Stimulated activated CD4-positive, alpha-beta T cell treated with anti-CD3 and anti-CD28 coated beads, Interleukin-1b, Interleukin-23, amount 100 ng/mL, for 4 hours (primary cell): ENCODE measurements around the gene CCL13.
"Not testable (repeated sequence)": the region's sequence is repeated elsewhere in the genome, so short reads cannot be mapped to it uniquely, and the experiment has no call there.

Experiments
- DNase-seq, 2 donors: peaks; one replicate each; pipeline ENCODE4 v3.0.0-alpha.2; 2020; ENCODE audit warnings: low read depth in 2 of 2

Gene CCL13

DNA sequence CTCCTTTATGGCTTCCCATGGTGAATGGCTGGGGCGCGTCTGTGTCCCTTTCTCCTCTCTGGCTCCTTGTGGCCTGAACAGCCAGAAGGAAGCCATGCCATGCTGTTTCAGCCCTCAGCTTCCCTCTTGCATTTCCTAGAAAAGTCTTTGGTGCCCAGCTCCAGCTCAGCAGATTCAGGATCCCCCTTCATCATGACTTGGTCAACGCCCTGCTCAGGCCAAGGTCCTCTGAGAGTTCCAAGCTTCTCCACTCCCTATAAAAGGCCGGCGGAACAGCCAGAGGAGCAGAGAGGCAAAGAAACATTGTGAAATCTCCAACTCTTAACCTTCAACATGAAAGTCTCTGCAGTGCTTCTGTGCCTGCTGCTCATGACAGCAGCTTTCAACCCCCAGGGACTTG lies at the start of gene CCL13:
Gene CCL13, plus strand, starts transcription at position 287 of the 400 bp plus-strand sequence. Its CDS starts 47 bp downstream, at position 334.
- no peak for DNase-seq

DNA sequence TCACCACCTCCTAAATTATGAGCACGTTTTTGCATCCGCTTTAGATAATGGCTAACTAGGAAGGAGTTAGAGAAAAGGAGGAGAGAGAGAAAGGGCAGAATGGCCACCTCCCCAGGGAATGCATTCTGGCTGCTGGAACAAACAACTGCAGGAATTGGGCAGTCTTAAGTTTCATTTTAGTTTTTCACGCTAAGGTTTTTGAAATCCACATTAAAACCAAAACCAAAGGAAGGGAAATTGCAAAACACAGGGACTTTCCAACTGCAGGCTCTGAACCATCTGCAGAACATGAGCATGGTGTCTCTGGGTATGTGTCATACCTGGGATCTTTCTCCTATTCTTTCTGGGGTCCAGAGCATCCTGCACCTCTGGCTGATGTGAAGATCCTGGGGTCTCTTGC lies 49.2 kb upstream of the CCL13 start:
- DNase-seq = no peak

DNA sequence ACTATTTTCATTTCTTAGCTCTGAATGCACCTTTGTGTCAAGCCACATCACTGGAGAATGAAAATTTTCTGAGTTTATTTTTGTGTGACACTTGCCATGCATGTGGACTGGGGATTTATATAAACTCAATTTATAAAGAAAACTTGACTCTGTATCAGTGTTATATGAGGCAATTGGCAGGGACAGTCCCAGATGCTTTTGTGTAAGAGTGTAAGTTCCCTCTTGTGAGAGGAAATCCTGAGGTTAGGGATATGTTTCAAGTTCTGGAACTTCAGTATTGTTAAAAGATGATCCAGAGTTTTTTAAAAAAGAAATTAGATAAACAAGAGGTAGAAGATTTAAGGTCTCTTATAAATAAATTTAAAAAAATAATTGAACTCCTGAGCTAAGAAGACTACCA lies 47.9 kb upstream of the CCL13 start:
- no peak for DNase-seq

DNA sequence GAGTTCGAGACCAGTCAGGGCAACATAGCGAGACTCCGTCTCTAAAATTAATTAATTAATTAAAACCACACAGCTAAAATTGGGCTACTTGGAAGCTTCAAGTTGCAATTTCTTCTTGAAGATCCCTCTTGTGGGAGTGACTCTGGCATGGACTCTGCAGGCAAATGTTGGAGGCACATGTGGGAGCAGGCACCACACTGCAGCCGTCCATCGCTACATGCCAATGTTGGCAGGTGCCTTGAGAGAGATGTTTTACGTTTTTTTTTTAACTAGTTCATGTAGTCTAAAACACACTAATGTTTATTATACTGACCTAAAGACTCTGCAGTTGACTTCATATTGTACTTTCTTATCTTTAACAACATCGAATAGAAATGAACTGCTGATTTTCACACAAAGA lies 45.0 kb upstream of the CCL13 start:
- no peak for DNase-seq

DNA sequence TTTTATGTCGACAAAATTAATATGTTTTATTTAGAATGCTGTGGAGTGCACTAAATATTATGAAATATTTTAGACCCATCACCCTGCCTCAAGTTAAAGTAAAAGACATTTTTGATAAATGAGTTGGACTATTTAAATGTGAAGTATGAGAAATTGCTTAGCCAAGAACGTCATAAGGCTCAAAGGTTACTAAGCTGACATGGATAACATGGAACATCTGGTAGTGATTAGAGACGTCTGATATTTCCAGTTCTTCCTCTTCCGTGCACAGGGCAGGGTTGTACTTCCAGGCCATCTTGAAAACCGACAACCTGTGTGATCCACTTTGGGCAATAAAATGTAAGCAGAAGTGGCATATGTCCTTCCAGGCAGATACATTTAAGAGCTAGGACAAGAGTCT lies 44.2 kb upstream of the CCL13 start:
- no peak for DNase-seq

DNA sequence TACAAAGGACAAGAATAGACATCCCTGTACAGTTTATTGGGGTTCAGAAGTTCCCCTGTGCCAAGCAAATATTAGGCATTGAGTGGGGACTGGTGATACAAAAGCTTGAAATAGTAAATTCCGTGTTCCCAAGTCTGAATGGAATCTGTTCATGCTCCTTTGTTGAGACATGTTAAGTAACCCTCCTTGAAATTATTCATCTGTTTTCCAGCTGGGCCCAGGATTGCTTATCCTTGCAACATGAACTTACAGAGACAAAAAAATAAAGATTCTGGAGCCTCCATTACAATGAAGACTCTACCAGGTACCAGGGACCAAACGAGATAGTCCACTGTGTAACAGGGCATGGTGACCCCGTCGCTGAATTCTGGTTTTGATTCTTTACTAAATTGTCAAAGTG lies 43.1 kb upstream of the CCL13 start:
- no peak for DNase-seq

DNA sequence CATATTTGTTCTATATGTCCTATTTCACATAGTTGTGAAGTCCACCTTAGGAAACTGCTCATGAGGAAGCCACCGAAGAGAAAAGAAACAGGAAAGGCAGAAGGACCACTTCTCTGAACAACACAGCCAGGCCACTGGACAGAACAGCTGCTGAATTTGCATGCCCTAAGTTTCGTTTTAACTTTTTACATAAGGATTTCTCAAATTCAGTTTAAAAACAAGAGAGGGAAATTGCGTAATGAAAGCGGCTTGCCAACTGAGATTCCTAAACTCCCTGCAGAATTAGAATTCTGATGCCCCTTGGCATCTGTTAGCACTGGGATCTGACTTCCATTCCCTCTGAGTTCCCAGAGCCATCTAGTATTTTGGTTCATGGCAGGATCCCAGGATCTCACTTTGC lies 42.0 kb upstream of the CCL13 start:
- no peak for DNase-seq

DNA sequence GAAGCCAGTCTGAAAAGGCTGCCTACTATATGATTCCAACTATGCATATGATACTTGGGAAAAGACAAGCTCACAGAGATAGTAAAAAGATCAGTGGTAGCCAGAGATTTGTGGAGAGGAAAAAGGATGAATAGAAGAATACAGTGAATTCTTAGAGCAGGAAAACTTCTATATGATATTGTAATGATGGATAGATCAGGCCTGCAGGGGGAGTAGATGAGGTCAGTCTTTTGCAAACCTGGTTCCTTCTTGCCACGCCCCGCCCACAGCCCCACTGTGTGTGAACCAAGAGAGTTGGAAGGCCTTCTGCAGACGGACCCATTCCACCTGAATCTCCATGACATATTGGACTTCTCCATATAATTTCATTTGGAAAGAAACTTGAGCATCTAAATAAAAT lies 37.8 kb upstream of the CCL13 start:
- no peak for DNase-seq

DNA sequence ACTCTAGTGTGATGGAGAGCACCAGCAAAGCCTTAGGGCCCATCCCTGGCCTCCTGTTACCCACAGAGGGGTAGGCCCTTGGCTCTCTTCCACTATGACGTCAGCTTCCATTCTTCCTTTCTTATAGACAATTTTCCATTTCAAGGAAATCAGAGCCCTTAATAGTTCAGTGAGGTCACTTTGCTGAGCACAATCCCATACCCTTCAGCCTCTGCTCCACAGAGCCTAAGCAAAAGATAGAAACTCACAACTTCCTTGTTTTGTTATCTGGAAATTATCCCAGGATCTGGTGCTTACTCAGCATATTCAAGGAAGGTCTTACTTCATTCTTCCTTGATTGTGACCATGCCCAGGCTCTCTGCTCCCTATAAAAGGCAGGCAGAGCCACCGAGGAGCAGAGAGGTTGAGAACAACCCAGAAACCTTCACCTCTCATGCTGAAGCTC lies 37.2 kb upstream of the CCL13 start, which contains the start of gene CCL8:
Gene CCL8, plus strand, starts transcription at position 397 of the 445 bp plus-strand sequence. CDS start 67 bp downstream, outside the sequence.
- no peak for DNase-seq

DNA sequence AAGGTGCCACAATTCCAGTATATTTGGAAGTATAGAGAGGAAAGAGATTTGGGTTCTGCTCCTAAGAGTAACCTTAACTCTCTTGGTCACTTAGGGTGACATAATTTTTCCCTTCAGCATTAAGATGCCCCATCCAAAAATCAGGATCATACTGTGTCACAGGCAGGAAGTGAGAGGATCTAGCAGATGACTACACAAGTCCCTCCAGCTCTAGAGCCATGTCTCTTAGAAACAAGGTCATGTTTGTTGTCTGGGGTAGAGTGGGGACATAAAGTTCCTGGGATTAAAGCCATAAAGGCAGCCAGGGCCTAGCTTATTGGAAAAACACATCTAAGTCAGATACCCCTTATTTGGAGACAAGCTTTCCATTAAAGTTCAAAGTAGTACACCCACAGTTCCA lies 34.3 kb upstream of the CCL13 start:
- DNase-seq = no peak

DNA sequence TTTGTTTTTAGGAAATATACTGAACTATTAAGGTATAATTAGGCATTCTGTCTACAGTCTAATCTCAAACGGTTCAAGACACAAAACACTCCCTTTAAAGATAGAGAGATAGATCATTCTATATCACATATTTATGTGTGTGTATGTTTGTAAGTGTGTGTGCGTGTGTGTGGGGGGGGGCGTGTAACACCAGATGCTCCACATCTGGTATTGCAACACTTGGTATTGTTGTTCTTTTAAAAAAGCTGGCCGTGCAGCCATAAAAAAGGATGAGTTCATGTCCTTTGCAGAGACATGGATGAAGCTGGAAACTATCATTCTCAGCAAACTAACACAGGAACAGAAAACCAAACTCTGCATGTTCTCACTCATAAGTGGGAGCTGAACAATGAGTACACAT lies 28.7 kb upstream of the CCL13 start:
- not testable (repeated sequence) for DNase-seq

DNA sequence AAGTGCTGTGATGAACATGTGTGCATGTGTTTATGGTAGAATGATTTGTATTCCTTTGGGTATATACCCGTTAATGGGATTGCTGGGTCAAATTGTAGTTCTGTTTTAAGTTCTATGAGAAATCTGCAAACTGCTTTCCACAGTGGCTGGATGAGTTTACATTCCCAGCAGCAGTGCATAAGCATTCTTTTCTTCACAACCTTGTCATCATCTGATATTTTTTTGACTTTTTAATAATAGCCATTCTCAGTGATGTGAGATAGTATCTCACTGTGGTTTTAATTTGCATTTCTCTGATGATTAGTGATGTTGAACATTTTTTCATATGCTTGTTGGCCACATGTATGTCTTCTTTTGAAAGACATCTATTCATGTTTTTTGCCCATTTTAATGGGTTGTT lies 18.6 kb upstream of the CCL13 start:
- no peak for DNase-seq

DNA sequence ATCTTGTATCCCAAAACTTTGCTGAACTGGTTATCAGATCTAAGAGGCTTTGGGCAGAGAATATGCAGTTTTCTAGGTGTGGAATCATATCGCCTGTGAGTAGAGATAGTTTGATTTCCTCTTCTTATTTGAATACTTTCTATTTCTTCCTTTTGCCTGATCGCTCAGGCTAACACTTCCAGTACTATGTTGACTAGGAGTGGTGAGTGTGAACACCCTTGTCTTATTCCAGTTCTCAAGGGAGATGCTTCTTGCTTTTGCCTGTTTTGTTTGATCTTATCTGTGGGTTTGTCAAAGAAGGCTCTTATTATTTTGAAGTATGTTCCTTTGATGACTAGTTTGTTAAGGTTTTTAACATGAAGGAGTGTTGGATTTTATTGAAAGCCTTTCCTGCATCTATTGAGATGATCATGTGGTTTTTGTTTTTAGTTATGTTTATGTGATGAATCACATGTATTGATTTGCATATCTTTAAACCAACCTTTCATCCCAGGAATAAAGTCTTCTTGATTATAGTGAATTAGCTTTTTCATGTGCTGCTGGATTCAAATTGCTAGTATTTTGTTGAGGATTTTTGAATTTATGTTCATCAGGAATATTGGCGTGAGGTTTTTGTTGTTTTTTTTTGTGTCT lies 17.0 kb upstream of the CCL13 start:
- no peak for DNase-seq

DNA sequence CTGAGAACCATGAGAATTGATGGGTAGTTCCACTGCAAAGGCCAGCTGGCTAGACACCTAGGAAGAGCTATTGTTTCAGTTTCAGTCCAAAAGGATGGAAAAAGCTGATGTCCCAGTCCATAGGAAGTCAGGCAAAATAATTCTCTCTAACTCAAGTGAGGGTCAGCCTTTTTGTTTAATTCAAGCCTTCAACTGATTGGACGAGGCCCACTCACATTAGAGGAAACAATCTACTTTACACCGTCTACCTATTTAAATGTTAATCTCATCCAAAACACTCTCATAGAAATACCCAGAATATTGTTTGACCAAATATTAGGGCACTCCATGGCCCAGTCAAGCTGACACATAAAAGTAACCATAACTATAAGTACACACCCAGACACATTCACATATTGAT lies 14.4 kb upstream of the CCL13 start:
- DNase-seq = no peak

DNA sequence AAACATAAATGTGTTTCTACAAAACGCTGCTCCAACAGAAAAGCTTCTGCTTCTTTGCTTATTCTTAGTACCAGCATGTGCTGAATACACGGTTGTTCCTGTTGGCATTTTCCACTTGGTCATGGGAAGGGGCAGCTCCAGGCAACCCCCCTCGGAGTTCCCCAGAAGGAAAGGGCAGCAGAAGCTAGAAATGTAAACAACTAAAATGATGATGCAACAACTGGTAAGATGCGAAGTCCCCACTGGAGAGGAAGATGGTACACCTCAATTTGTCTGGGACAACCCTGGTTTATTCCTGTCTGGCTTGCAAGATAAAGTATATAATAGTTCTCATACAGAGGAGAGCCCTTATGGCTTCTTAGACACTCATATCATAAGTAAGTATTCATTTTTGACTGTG lies 9.2 kb upstream of the CCL13 start:
- DNase-seq = no peak

DNA sequence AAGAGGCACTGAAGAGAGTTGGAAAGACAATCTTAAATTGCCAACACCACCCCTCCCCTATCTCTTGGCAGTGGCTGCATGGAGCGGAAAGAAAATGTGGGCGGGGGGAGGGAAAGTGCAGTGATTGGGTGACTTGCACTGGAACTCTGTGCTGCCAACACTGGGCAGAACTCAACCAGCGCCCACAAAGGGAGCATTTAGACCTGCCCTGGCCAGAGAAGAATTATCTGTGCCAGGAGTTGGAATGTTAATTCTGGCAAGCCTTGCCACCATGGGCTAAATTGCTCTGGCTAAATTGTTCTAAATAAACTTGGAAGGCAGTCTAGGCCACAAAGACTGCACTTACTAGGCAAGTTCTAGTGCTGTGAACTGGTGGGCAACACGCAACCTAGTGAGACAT lies 6.5 kb upstream of the CCL13 start:
- DNase-seq = no peak

DNA sequence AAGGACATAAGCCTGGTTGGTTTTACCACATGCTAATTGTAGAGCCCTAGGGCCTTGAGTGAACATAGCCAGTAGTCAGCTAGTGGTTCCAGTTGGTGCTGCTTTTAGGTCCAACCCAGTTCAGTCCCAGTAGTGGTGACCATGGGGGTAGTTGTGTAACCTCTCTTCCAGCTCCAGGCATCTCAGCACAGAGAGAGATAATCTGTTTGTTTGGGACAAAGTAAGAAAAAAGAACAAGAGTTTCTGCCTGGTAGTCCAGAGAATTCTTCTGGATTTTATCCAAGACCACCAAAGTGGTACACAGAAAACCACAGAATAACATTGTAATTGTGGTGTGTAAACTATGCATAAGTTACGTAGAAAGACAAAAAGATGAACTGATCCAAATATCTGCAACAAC lies 5.2 kb upstream of the CCL13 start:
- DNase-seq = no peak

DNA sequence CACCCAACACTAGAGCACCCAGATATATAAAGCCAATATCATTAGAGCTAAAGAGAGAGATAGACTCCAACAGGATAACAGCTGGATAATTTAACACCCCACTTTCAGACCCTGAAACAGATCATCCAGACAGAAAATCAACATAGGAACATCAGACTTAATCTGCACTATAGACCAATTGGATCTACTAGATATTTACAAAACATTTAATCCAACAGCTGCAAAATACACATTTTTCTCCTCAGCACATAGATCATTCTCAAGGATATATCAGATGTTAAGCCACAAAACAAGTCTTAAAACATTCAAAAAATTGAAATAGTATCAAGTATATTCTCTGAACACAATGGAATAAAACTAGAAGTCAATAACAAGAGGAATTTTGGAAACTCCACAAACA lies 4.1 kb upstream of the CCL13 start:
- DNase-seq = no peak

DNA sequence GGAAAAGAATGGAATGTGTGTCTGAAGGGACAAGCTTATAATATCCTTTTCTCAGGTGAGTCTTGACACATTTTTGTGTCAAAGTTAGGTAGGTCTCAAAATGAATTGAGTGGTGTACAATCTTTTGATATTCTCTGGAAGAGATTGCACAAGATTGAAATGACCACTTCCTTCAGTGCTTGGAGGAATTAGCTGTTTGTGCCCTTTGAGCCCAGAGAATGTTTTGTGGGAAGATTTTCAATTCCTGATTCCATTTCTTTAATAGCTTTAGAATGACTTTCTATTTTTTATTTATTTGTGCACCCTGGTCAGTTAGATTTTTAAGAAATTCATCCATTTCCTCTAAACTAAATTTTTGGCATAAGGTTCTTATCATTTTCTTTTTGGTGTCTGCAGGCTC lies 1.6 kb upstream of the CCL13 start:
- DNase-seq = no peak

DNA sequence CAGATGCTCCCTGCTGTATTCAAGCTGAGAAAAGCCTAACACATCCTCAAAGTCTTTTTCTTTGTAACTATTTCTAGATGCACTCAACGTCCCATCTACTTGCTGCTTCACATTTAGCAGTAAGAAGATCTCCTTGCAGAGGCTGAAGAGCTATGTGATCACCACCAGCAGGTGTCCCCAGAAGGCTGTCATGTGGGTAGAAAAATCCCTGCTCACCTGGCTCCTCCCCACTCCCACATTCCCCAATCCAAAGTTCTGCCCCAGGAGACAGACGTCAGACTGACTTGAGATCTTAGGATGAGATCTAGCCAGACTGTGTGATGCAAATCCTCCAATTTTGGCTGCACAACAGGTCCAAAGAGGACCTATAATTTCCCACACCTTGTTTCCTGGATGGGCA lies 1.1 kb downstream of the CCL13 start:
- DNase-seq = no peak

DNA sequence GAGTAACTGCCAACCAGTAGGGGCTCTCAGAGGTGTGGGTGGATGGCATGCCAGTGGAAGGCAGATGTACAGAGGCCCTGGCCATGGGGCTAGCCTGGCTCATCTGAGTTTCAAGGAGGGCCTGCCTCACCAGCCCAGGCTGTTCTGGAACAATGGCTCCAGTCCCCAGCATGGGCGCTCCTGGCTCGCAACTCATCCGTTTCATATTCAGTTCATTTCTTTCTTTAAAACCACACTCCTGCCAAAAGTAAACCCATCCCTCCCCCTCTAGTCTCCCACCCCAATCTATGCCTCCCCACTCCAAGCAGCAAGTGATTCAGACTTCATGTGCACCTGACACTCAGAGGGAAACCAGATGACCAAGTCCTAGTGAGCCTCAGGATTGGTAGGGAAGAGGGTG lies 2.4 kb downstream of the CCL13 start:
- DNase-seq = no peak

DNA sequence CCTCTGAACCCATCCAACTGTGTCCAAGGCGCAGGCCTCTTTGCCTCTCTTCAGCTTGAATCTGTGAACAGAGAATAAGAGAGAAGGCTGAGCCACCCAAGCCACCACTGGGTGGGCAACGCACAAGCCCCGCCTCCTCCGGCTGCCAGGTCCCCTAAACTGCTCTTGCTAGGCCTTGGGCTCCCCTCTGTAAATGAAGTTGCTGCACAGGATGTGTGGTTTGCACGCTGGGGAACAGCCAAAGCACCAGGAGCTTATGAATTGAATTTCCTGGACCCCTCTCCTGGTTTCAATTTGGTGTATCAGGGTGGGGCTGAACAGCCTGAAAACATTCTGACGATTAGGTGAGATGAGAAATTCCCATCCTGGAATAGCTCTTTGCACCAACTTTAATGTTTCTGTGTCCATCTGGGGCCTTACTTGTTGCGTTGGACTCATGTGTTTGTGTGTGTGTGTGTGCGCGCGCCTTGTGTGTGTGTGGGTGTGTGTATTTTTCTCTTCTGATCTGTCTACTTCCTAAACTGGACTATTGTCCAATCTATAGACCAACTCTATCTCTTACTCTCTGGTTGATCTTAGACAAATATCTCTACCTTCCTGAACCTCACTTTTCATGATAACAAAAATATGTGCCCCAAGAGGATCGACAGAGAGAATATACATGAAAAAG lies 4.5 kb downstream of the CCL13 start:
- DNase-seq = no peak

DNA sequence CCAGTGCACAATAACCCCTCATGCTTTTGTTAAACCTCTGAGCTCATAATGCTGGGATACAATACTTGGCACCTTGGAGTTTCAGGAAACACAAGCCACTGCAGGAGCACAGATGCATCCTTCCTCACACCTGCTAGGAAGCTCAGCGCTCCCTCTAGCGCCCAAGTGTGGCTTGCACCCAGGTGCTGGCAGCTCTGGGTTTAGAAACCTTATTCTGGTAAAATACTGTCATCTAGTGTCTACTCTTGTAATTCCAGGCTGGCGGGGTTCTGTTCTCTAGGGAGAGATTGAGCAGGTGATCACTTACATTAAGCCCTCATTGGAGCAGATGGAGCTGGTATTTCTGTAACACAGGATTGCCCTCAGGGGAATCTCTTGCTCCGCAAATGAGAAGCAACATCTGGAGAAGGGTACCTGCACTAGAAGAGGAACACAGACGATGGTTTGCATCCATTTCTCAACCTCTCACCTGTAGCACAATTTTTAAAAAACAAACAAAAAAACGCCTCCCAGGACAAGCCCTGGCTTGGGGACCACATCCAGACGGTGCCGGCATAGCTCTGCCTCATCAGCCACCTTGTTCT lies 5.3 kb downstream of the CCL13 start:
- peak; percentile 16 to 47 for DNase-seq
